H1 (cell line): Measurements from ENCODE around the gene TMEM117. TPM values are rescaled to one million over a fixed set of nuclear protein-coding genes. Genes with fewer than 3 reads are reported as not detected.

ENCODE experiments used
- CTCF ChIA-PET: fragments of 300-600 bp; sonication (Branson Sonifier 250); formaldehyde crosslinking; loops from one replicate; lab custom pipeline; 2021; ENCODE audit not compliant: partially characterized antibody; lab: Charles Lee
- POLR2A ChIA-PET: fragments of 300-600 bp; sonication (Branson Sonifier 250); formaldehyde crosslinking; loops from one replicate; lab custom pipeline; 2021; ENCODE audit warnings: inconsistent platforms; ENCODE audit not compliant: partially characterized antibody; lab: Charles Lee
- DNase-seq, 2 experiments: peaks; one replicate each; pipeline versions ENCODE4 v3.0.0 to v3.0.0-alpha.2; 2010 to 2022; ENCODE audit warnings: low spot score in 2 of 2, low read depth in 1 of 2, mixed read lengths in 1 of 2
- FAIRE-seq: peaks from 2 replicates; lab custom pipeline; 2011; peaks lifted over from hg19 to GRCh38; lab: Jason Lieb, UNC
- H2AFZ ChIP-seq: 2 replicates; pipeline ENCODE4 v1.8.1; 2012; ENCODE audit warnings: low read length, inconsistent platforms
- H2AK5ac ChIP-seq: 2 replicates; pipeline ENCODE4 v1.6.1; 2013; ENCODE audit warnings: low read depth, low read length
- H2BK120ac ChIP-seq: replicated peaks from 2 replicates; pipeline ENCODE3; 2013; ENCODE audit warnings: low read depth, low read length, inconsistent platforms
- H2BK12ac ChIP-seq: 2 replicates; pipeline ENCODE4 v1.6.1; 2013; ENCODE audit warnings: low read depth, low read length
- H2BK15ac ChIP-seq: 2 replicates; pipeline ENCODE4 v1.6.1; 2013; ENCODE audit warnings: low read length
- H2BK20ac ChIP-seq: 2 replicates; pipeline ENCODE4 v1.6.1; 2013; ENCODE audit warnings: low read length
- H2BK5ac ChIP-seq: 2 replicates; pipeline ENCODE4 v1.6.1; 2013; ENCODE audit warnings: low read depth, low read length
- H3K14ac ChIP-seq: 2 replicates; pipeline ENCODE4 v1.6.1; 2013; ENCODE audit warnings: inconsistent platforms; ENCODE audit not compliant: insufficient read length
- H3K18ac ChIP-seq: 2 replicates; pipeline ENCODE4 v1.6.1; 2013; ENCODE audit warnings: low read length; ENCODE audit errors: extremely low read depth
- H3K23ac ChIP-seq: 2 replicates; pipeline ENCODE4 v1.6.1; 2013; ENCODE audit warnings: inconsistent platforms; ENCODE audit not compliant: insufficient read length
- H3K23me2 ChIP-seq: 2 replicates; pipeline ENCODE4 v1.6.1; 2013; ENCODE audit warnings: low read depth, low read length
- H3K27ac ChIP-seq: 2 replicates; pipeline ENCODE4 v1.6.1; 2011; ENCODE audit warnings: low read depth, low read length, inconsistent platforms
- H3K27me3 ChIP-seq, 4 experiments: replicated peaks in 1 of 4; 1 replicate in 1 of 4; 2 replicates in 3 of 4; pipeline versions ENCODE4 v1.6.1 to v1.8.1; 2011 to 2013; ENCODE audit warnings: low read length in 3 of 4, mild to moderate bottlenecking in 3 of 4, inconsistent platforms in 2 of 4, mixed read lengths in 2 of 4, moderate library complexity in 1 of 4; ENCODE audit not compliant: control insufficient read depth in 3 of 4, insufficient read depth in 3 of 4; ENCODE audit errors: extremely low read depth in 1 of 4
- H3K36me3 ChIP-seq, 4 experiments: 2 replicates each; pipeline versions ENCODE4 v1.6.1 to v1.8.1; 2011 to 2013; ENCODE audit warnings: mild to moderate bottlenecking in 4 of 4, low read length in 3 of 4, moderate library complexity in 2 of 4, control low read depth in 1 of 4, inconsistent platforms in 1 of 4; ENCODE audit not compliant: insufficient read depth in 4 of 4, control insufficient read depth in 2 of 4
- H3K4ac ChIP-seq: replicated peaks from 2 replicates; pipeline ENCODE3; 2013; ENCODE audit warnings: low read length, low read depth, mixed read lengths, inconsistent platforms; ENCODE audit not compliant: insufficient read length
- H3K4me1 ChIP-seq, 4 experiments: replicated peaks in 1 of 4; 1 replicate in 1 of 4; 2 replicates in 3 of 4; pipeline versions ENCODE4 v1.6.1 to v1.8.1; 2011 to 2013; ENCODE audit warnings: low read length in 3 of 4, inconsistent platforms in 2 of 4, mixed read lengths in 1 of 4; ENCODE audit not compliant: insufficient read depth in 4 of 4, control insufficient read depth in 3 of 4
- H3K4me2 ChIP-seq, 2 experiments: 2 replicates each; pipeline versions ENCODE4 v1.6.1 to v1.8.1; 2011 to 2013; ENCODE audit warnings: low read depth in 2 of 2, low read length in 2 of 2, control low read depth in 1 of 2, inconsistent platforms in 1 of 2, mild to moderate bottlenecking in 1 of 2; ENCODE audit not compliant: insufficient read depth in 1 of 2
- H3K4me3 ChIP-seq, 4 experiments: fragments of 200-600, 300-600 bp in 1 of 4; sonication (generic), shearing (Covaris generic), sonication (Bioruptor Twin) in 1 of 4; 2 replicates each; pipeline versions ENCODE4 v1.5.1 to v1.8.1; 2011 to 2016; ENCODE audit warnings: low read length in 4 of 4, low read depth in 3 of 4, control low read depth in 2 of 4, inconsistent platforms in 2 of 4, mild to moderate bottlenecking in 2 of 4, mixed read lengths in 1 of 4, moderate library complexity in 1 of 4; ENCODE audit not compliant: insufficient read depth in 2 of 4; ENCODE audit errors: extremely low read depth in 1 of 4
- H3K56ac ChIP-seq: replicated peaks from 2 replicates; pipeline ENCODE3; 2013; ENCODE audit warnings: low read depth, mild to moderate bottlenecking, mixed read lengths, low read length, inconsistent platforms; ENCODE audit not compliant: insufficient read length
- H3K79me1 ChIP-seq: 2 replicates; pipeline ENCODE4 v1.6.1; 2013; ENCODE audit warnings: low read depth, low read length, control low read depth
- H3K79me2 ChIP-seq, 2 experiments: 2 replicates each; pipeline versions ENCODE4 v1.6.1 to v1.8.1; 2012 to 2013; ENCODE audit warnings: low read length in 2 of 2, mild to moderate bottlenecking in 2 of 2, inconsistent platforms in 1 of 2; ENCODE audit not compliant: insufficient read depth in 2 of 2, control insufficient read depth in 1 of 2
- H3K9ac ChIP-seq, 4 experiments: replicated peaks in 1 of 4; 1 replicate in 1 of 4; 2 replicates in 3 of 4; pipeline versions ENCODE4 v1.6.1 to v1.8.1; 2011 to 2013; ENCODE audit warnings: low read depth in 3 of 4, low read length in 3 of 4, control low read depth in 2 of 4, mild to moderate bottlenecking in 2 of 4, moderate library complexity in 2 of 4, inconsistent platforms in 1 of 4; ENCODE audit errors: extremely low read depth in 1 of 4
- H3K9me3 ChIP-seq, 2 experiments: 2 replicates each; pipeline versions ENCODE4 v1.6.1 to v1.8.1; 2012 to 2013; ENCODE audit warnings: mild to moderate bottlenecking in 2 of 2, moderate library complexity in 2 of 2, control low read depth in 1 of 2, inconsistent platforms in 1 of 2, low read depth in 1 of 2, low read length in 1 of 2, mixed read lengths in 1 of 2; ENCODE audit not compliant: insufficient read depth in 2 of 2
- H4K20me1 ChIP-seq, 2 experiments: replicated peaks in 1 of 2; 2 replicates each; pipeline versions ENCODE3 to v1.8.1; 2011 to 2013; ENCODE audit warnings: inconsistent platforms in 2 of 2, low read length in 2 of 2, mild to moderate bottlenecking in 1 of 2; ENCODE audit not compliant: insufficient read depth in 2 of 2, control insufficient read depth in 1 of 2
- H4K5ac ChIP-seq: 2 replicates; pipeline ENCODE4 v1.6.1; 2013; ENCODE audit warnings: low read length, low read depth, mixed read lengths, inconsistent platforms; ENCODE audit not compliant: insufficient read length
- H4K8ac ChIP-seq: 2 replicates; pipeline ENCODE4 v1.8.0; 2013; ENCODE audit warnings: mild to moderate bottlenecking, moderate library complexity, low read length, inconsistent platforms; ENCODE audit not compliant: insufficient read depth; ENCODE audit errors: extremely low read depth
- H4K91ac ChIP-seq: replicated peaks from 2 replicates; pipeline ENCODE3; 2013; ENCODE audit warnings: low read length, mixed read lengths, inconsistent platforms; ENCODE audit not compliant: insufficient read length
- EP300 ChIP-seq, 2 experiments: IDR thresholded peaks; 1 replicate in 1 of 2; 2 replicates in 1 of 2; pipeline ENCODE4 v1.6.1; 2011 to 2012; ENCODE audit warnings: low read depth in 2 of 2, low read length in 2 of 2, mild to moderate bottlenecking in 2 of 2, borderline replicate concordance in 1 of 2, inconsistent platforms in 1 of 2, moderate library complexity in 1 of 2
- HDAC2 ChIP-seq, 2 experiments: fragments of 300-600 bp in 1 of 2; sonication (generic) in 1 of 2; IDR thresholded peaks; 2 replicates each; pipeline ENCODE4 v1.6.1; 2011 to 2012; ENCODE audit warnings: low read depth in 2 of 2, low read length in 2 of 2, mild to moderate bottlenecking in 2 of 2, moderate library complexity in 2 of 2, borderline replicate concordance in 1 of 2, inconsistent platforms in 1 of 2
- HDAC6 ChIP-seq: IDR thresholded peaks from one replicate; pipeline ENCODE4 v1.7.1; 2012; ENCODE audit warnings: low read depth, mild to moderate bottlenecking, inconsistent platforms, low read length, moderate library complexity
- KDM1A ChIP-seq: fragments of 200-600, 300-600 bp; sonication (generic); IDR thresholded peaks from 2 replicates; pipeline ENCODE4 v1.7.1; 2016; ENCODE audit warnings: mild to moderate bottlenecking, low read length, borderline replicate concordance
- KDM5A ChIP-seq: fragments of 200-600 bp; IDR thresholded peaks from 2 replicates; pipeline ENCODE4 v1.7.1; 2012; ENCODE audit warnings: mild to moderate bottlenecking, low read length, inconsistent platforms, mixed read lengths
- RFX5 ChIP-seq: IDR thresholded peaks from 2 replicates; pipeline ENCODE4 v1.6.1; 2011; ENCODE audit warnings: low read depth, low read length, improper control_type of control experiment, borderline replicate concordance
- SAP30 ChIP-seq: fragments of 300-600 bp; sonication (generic); IDR thresholded peaks from 2 replicates; pipeline ENCODE4 v1.7.1; 2012; ENCODE audit warnings: low read length, moderate library complexity, mild to moderate bottlenecking, inconsistent platforms; ENCODE audit not compliant: insufficient read depth, insufficient replicate concordance
- WGBS, 2 experiments: shearing (Covaris generic) in 1 of 2; methylation state at CpG; one replicate each; pipeline versions ENCODE4 v1.1.6 to v1.1.7; 2013 to 2015; ENCODE audit warnings: low lambda C conversion rate in 2 of 2, mixed read lengths in 2 of 2, inconsistent platforms in 1 of 2, low coverage in 1 of 2, missing lambda C conversion rate in 1 of 2; ENCODE audit not compliant: insufficient replicate concordance in 2 of 2, insufficient coverage in 1 of 2, insufficient read length in 1 of 2; ENCODE audit errors: extremely low coverage in 1 of 2, missing lambda C conversion rate in 1 of 2; 5-methylcytosine and 5-hydroxymethylcytosine counted together
- polyA plus RNA-seq, 7 experiments: library from polyadenylated mRNA; depleted of rRNA in 3 of 7; stranded (reverse) in 5 of 7; unstranded in 2 of 7; fragments of >200 nt in 5 of 7; fragments of 200-250 nt in 2 of 7; gene quantifications; 1 replicate in 5 of 7; 2 replicates in 1 of 7; 4 replicates in 1 of 7; pipeline versions ENCODE4 v1.2.1 to v1.2.3, GENCODE V29; 2011 to 2013; ENCODE audit warnings: missing spikeins in 2 of 7, mixed read lengths in 2 of 7
- total RNA-seq: library from RNA; stranded (reverse); fragmentation: NEBNext Ultra II Directional; extraction: Animal tissue kit (Norgen Biotek cat#: 25700); gene quantifications from 2 replicates; pipeline ENCODE4 v1.2.1, GENCODE V29; 2021
- TF ChIP-seq, protein P1 (sequence below): IDR thresholded peaks from 2 replicates; pipeline ENCODE4 v1.6.1; 2012; ENCODE audit warnings: inconsistent platforms

The TMEM117 gene
- total and polyA plus RNA-seq, 2 of the 8 experiments (the other 6 are each of a cell fraction or from before 2014, with no cell fraction given), result 0.80 to 1.4 TPM

DNA sequence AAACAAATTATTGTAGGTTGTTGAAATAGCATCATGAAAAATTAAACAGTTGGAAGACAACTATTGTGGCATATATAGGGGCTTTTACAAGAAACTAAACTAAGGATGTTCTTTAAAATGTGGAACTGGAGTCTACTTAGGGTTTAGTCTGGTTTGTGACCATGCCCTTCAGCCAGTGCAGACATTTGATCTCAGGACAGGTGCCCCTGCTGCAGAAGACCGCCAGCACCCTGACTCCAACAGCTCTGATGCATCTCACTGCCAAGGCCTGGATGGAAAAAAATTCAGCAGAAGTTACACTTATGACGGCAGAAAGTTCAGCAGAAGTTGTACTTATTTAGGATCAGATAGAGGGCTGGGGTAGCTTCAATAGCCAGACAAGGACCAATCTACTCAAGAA is 51.5 kb downstream of the TMEM117 start:
- TF ChIP-seq KDM5A (no peak), HDAC2 (IDR thresholded peaks at IDR 0.05; ENCODE audit: borderline replicate concordance in 1 of 2, low read depth in 2 of 2, low read length in 2 of 2) (no peak), HDAC6 (no peak), KDM1A (no peak), EP300 (IDR thresholded peaks at IDR 0.05; ENCODE audit: borderline replicate concordance in 1 of 2, low read depth in 2 of 2, low read length in 2 of 2) (no peak), SAP30 (no peak), RFX5 (no peak)
- TF ChIP-seq, protein P1, sequence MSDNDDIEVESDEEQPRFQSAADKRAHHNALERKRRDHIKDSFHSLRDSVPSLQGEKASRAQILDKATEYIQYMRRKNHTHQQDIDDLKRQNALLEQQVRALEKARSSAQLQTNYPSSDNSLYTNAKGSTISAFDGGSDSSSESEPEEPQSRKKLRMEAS, result no peak
- Histone ChIP-seq H3K4ac (no peak overlapping the region), H3K79me1 (no peaks in the 10 kb centered on the region), H2AFZ (no peak overlapping the region), H2BK20ac (no peak overlapping the region), H3K36me3 (no peaks in the 10 kb centered on the region), H3K27me3 (no peaks in the 10 kb centered on the region), H2BK120ac (no peak overlapping the region), H3K9ac (no peak overlapping the region), H4K20me1 (no peaks in the 10 kb centered on the region), H2AK5ac (no peak overlapping the region), H3K23ac (no peak overlapping the region), H4K8ac (no peak overlapping the region), H4K5ac (no peak overlapping the region), H3K14ac (no peak overlapping the region), H2BK15ac (no peak overlapping the region), H3K9me3 (peaks cover 0 to 3% of the 10 kb centered on the region in 2 experiments; a peak in 1 of 4 replicates), H4K91ac (no peak overlapping the region), H3K56ac (no peak overlapping the region), H3K4me1 (no peaks in the 10 kb centered on the region), H2BK12ac (no peak overlapping the region), H3K79me2 (no peaks in the 10 kb centered on the region), H2BK5ac (no peak overlapping the region), H3K4me3 (no peak overlapping the region), H3K4me2 (no peak overlapping the region), H3K18ac (no peak overlapping the region), H3K27ac (no peak overlapping the region), H3K23me2 (no peaks in the 10 kb centered on the region)
- WGBS, 2 experiments, result 100% methylated on average over 2 of the region's 2 CpGs; no CpG with 5 or more reads in 1 of the 2 experiments
- ChIA-PET CTCF (interaction anchor here (1.4 to 9.2 kb wide), 2 partner anchors 109 to 116 kb away, joined by 4 to 113 read pairs; no protein-coding TSS in a partner anchor), POLR2A (no interaction called here)
- no peak for DNase-seq
- FAIRE-seq, result no peak
